KMS-11 (cell line): ENCODE data around the gene CHST11.

Experiments used
- H2AFZ ChIP-seq: fragments of 200-600 bp; sonication (generic); 2 replicates; pipeline ENCODE4 v1.6.1; 2016; ENCODE audit warnings: antibody characterized with exemption, mixed run types, low read depth
- H3K27ac ChIP-seq: fragments of 200-600 bp; sonication (generic); 2 replicates; pipeline ENCODE4 v1.6.1; 2016; ENCODE audit warnings: mild to moderate bottlenecking, mixed run types
- H3K27me3 ChIP-seq: fragments of 200-600 bp; sonication (generic); 2 replicates; pipeline ENCODE4 v1.6.1; 2017; ENCODE audit warnings: mild to moderate bottlenecking, low read depth, mixed run types, moderate library complexity; ENCODE audit not compliant: insufficient read depth
- H3K36me3 ChIP-seq: fragments of 200-600 bp; sonication (generic); 2 replicates; pipeline ENCODE4 v1.6.1; 2017; ENCODE audit warnings: mild to moderate bottlenecking, mixed run types; ENCODE audit not compliant: insufficient read depth
- H3K4me1 ChIP-seq: fragments of 200-600 bp; sonication (generic); 2 replicates; pipeline ENCODE4 v1.6.1; 2016; ENCODE audit warnings: mild to moderate bottlenecking, low read depth, mixed run types; ENCODE audit not compliant: poor library complexity, severe bottlenecking
- H3K4me2 ChIP-seq: fragments of 200-600 bp; sonication (generic); 2 replicates; pipeline ENCODE4 v1.7.0; 2016; ENCODE audit warnings: mild to moderate bottlenecking, mixed run types
- H3K4me3 ChIP-seq: fragments of 200-600 bp; sonication (generic); IDR thresholded peaks from 2 replicates; pipeline ENCODE4 v1.6.1; 2017; ENCODE audit warnings: low read depth, low read length, mixed read lengths; ENCODE audit not compliant: insufficient read depth
- H3K79me2 ChIP-seq: fragments of 200-600 bp; sonication (generic); 2 replicates; pipeline ENCODE4 v1.6.1; 2016; ENCODE audit warnings: low read depth, mixed run types; ENCODE audit not compliant: insufficient read depth
- H3K9ac ChIP-seq: fragments of 200-600 bp; sonication (generic); 2 replicates; pipeline ENCODE4 v1.6.1; 2016; ENCODE audit warnings: mild to moderate bottlenecking, mixed run types
- H4K20me1 ChIP-seq: fragments of 200-600 bp; sonication (generic); 2 replicates; pipeline ENCODE4 v1.6.1; 2016; ENCODE audit warnings: mild to moderate bottlenecking, mixed run types; ENCODE audit not compliant: insufficient read depth
- TF ChIP-seq, protein P1 (sequence below): fragments of 200-600 bp; sonication (generic); conservative IDR thresholded peaks from 2 replicates; pipeline ENCODE4 v1.6.1; 2017; ENCODE audit warnings: low read depth, mild to moderate bottlenecking, antibody characterized with exemption, low read length, moderate library complexity, mixed read lengths

Gene CHST11

DNA sequence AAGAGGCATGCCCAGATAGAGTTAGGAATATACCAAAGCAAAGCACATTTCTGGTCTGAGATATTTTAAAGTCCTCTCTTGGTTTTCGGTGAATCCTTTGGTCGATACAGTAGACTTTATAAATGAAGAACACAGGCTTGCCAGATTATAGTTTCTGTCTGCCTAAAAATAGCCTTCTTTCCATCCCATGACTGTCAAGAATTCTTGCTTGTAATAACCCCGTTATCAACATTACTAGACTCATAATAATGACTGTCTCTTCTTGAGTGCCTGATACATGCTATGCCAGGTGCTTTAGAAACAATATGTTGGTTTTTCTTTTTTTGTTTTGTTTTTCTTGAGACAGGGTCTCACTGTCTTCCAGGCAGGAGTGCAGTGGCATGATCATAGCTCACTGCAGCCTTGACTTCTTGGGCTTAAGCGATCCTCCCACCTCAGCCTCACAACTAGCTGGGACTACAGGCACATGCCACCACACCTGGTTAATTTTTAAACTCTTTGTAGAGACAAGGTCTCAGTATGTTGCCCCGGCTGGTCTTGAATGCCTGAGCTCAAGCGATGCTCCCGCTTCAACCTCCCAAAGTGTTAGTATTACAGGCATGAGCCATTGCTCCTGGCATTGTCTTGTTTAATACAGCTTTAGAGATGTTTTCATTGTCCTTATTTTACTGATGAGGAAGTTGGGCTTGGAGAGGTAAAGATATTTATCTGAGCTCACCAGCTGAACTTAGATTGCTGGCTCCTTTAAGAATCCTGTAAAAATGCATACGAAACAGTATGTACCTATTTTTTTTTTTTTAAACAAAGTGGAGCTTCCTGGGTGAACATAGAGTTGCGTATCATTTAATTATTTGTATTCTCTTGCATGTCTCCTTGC is 30.4 kb downstream of the CHST11 start:
- no peak overlapping the region for H3K4me2 ChIP-seq
- H3K4me3 ChIP-seq: no peak overlapping the region
- H3K79me2 ChIP-seq: no peaks in the 10 kb centered on the region; the same call in 1 of the 2 replicates
- H4K20me1 ChIP-seq: no peaks in the 10 kb centered on the region
- H3K9ac ChIP-seq: no peak overlapping the region
- TF ChIP-seq, protein P1, sequence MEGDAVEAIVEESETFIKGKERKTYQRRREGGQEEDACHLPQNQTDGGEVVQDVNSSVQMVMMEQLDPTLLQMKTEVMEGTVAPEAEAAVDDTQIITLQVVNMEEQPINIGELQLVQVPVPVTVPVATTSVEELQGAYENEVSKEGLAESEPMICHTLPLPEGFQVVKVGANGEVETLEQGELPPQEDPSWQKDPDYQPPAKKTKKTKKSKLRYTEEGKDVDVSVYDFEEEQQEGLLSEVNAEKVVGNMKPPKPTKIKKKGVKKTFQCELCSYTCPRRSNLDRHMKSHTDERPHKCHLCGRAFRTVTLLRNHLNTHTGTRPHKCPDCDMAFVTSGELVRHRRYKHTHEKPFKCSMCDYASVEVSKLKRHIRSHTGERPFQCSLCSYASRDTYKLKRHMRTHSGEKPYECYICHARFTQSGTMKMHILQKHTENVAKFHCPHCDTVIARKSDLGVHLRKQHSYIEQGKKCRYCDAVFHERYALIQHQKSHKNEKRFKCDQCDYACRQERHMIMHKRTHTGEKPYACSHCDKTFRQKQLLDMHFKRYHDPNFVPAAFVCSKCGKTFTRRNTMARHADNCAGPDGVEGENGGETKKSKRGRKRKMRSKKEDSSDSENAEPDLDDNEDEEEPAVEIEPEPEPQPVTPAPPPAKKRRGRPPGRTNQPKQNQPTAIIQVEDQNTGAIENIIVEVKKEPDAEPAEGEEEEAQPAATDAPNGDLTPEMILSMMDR: no peak
- no peaks in the 10 kb centered on the region for H3K27me3 ChIP-seq
- H3K4me1 ChIP-seq: peaks cover 30% of the 10 kb centered on the region
- H3K27ac ChIP-seq: no peak overlapping the region
- no peak overlapping the region for H2AFZ ChIP-seq
- no peaks in the 10 kb centered on the region for H3K36me3 ChIP-seq

DNA sequence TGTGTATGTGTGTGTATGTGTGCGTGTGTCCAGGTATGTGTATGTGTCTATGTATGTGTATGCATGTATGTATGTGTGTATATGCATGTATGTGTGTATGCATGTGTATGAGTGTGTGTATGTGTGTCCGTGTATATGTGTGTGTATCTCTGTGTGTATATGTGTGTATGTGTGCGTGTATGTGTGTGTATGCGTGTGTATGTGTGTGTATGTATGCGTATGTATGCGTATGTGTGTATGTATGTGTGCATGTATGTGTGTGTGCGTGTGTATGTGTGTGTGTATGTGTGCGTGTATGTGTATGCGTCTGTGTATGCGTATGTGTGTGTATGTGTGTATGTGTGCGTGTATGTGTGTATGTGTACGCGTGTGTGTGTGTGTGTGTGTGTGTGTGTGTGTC is 31.6 kb downstream of the CHST11 start:
- no peak overlapping the region for H3K9ac ChIP-seq
- no peaks in the 10 kb centered on the region for H3K27me3 ChIP-seq
- H3K27ac ChIP-seq: no peak overlapping the region
- no peak overlapping the region for H2AFZ ChIP-seq
- no peaks in the 10 kb centered on the region for H4K20me1 ChIP-seq
- no peak overlapping the region for H3K4me2 ChIP-seq
- no peak overlapping the region for H3K4me3 ChIP-seq
- peaks cover 18% of the 10 kb centered on the region for H3K4me1 ChIP-seq
- TF ChIP-seq, protein P1: no peak
- no peaks in the 10 kb centered on the region; the same call in 1 of the 2 replicates for H3K79me2 ChIP-seq
- no peaks in the 10 kb centered on the region for H3K36me3 ChIP-seq

DNA sequence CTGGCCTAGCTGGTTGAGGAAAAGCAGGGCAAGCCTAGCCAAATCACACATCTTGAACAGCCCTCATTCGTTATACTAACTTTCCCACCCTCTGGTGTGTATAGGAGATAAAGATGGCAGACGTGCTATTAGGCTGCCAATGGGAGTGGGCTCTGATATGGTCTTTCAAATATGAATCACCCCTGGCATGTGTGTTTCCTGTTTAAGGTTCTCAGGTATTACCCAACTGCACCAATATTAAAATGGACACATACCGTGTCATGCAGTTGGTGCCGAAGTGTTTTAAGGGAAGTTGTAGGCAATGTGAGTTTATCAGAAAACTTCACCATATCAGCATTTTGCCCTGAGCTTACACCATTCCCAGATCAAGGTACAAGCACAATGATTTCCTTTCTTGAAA is 33.4 kb downstream of the CHST11 start:
- H3K4me2 ChIP-seq: no peak overlapping the region
- H3K4me1 ChIP-seq: peaks cover 25% of the 10 kb centered on the region
- TF ChIP-seq, protein P1: no peak
- H3K36me3 ChIP-seq: no peaks in the 10 kb centered on the region
- no peak overlapping the region for H3K4me3 ChIP-seq
- no peak overlapping the region for H3K27ac ChIP-seq
- H3K79me2 ChIP-seq: no peaks in the 10 kb centered on the region; the same call in 1 of the 2 replicates
- H3K27me3 ChIP-seq: no peaks in the 10 kb centered on the region
- no peak overlapping the region for H2AFZ ChIP-seq
- H3K9ac ChIP-seq: no peak overlapping the region
- H4K20me1 ChIP-seq: no peaks in the 10 kb centered on the region

DNA sequence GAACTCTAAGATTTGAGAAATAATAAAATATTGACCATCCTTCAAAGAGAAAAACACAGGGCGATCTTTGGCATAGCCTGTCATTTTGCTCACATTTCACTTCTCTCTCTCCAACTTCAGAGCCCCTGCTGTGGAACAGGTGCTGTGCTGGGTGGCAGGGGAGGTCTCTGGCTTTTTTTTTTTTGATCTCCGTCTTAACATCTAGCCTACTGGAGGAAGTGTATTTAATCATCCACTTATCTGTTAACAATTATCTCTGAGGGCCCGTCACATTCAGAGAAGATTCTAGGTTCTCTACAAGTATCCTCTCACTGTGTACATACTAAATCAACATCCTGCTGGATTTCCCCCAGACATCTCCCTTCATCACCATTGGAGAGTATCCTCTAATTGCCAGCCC is 34.1 kb downstream of the CHST11 start:
- Histone ChIP-seq H3K27me3 (no peaks in the 10 kb centered on the region), H3K4me2 (no peak overlapping the region), H3K9ac (no peak overlapping the region), H2AFZ (no peak overlapping the region), H3K4me3 (no peak overlapping the region), H3K79me2 (peaks cover 2% of the 10 kb centered on the region; the same call in 1 of the 2 replicates), H3K36me3 (no peaks in the 10 kb centered on the region), H3K27ac (no peak overlapping the region), H3K4me1 (peaks cover 24% of the 10 kb centered on the region), H4K20me1 (no peaks in the 10 kb centered on the region)
- TF ChIP-seq, protein P1: no peak
